Measurements from ENCODE around the gene AREG. TPM values are rescaled to one million over a fixed set of nuclear protein-coding genes. Genes with fewer than 3 reads are reported as not detected.

The AREG gene
- total and polyA plus RNA-seq, 2 of the 13 experiments (the other 11 are each of a cell fraction or from before 2014, with no cell fraction given), result 6.2 to 7.1 TPM

DNA sequence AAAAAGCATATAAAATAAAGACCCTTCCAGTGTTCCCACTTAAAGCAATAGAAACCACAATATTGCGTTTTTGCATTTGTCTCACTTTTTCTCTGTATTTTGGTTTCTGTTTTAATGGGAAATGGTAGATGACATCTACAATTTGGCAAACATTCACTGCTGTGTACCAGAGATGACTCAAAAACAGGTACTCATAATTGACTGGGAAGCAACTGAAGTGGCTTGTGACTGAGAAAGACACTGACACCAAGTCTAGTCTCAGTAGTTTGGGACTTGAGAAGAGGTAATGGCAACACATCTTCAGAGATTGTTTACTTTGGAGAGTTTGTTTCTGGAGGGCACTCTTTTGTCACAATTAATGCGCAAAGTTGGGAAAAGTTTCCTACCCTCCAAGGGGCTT lies 42.0 kb downstream of the AREG start:
- H3K4me3 ChIP-seq (replicated peaks in 1 of 3; ENCODE audit: insufficient read depth in 1 of 3, low read depth in 2 of 3, low read length in 3 of 3), result no peak overlapping the region
- no peaks in the 10 kb centered on the region for H3K36me3 ChIP-seq (replicated peaks in 1 of 2; ENCODE audit: control insufficient read depth in 1 of 2, insufficient read depth in 2 of 2, low read length in 2 of 2)
- in situ Hi-C loops (cut with HindIII; ENCODE audit: extremely low pct_ligation_motif_present, low pct_unique_long_range_greater_than_20kb) (no loop called here), intact Hi-C loops (cut with micrococcal nuclease; ENCODE audit: unreplicated experiment) (no loop called here)
- H3K4me2 ChIP-seq (ENCODE audit: low read depth, low read length), result no peak overlapping the region
- H3K9ac ChIP-seq (ENCODE audit: insufficient read depth, low read depth, low read length), result no peak overlapping the region
- ATAC-seq (no peak), FAIRE-seq (no peak), DNase-seq (ENCODE audit: low spot score) (no peak)
- 81% methylated on average over 2 of the region's 2 CpGs for WGBS (ENCODE audit: low lambda C conversion rate)
- no peak for TF ChIP-seq ZNF816 (CRISPR knock-in tag; IDR thresholded peaks at IDR 0.05; ENCODE audit: borderline replicate concordance)
- TF ChIP-seq, protein P1, sequence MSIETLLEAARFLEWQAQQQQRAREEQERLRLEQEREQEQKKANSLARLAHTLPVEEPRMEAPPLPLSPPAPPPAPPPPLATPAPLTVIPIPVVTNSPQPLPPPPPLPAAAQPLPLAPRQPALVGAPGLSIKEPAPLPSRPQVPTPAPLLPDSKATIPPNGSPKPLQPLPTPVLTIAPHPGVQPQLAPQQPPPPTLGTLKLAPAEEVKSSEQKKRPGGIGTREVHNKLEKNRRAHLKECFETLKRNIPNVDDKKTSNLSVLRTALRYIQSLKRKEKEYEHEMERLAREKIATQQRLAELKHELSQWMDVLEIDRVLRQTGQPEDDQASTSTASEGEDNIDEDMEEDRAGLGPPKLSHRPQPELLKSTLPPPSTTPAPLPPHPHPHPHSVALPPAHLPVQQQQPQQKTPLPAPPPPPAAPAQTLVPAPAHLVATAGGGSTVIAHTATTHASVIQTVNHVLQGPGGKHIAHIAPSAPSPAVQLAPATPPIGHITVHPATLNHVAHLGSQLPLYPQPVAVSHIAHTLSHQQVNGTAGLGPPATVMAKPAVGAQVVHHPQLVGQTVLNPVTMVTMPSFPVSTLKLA (IDR thresholded peaks at IDR 0.05), result no peak
- ChIA-PET POLR2A (no interaction called here), CTCF (ENCODE audit: low intra/inter-chr PET ratio, low total read pairs) (no interaction called here)
- H3K9me3 ChIP-seq (ENCODE audit: low read length), result no peaks in the 10 kb centered on the region
- H3K27me3 ChIP-seq (ENCODE audit: control insufficient read depth in 1 of 2, insufficient read depth in 2 of 2, low read length in 2 of 2), result no peaks in the 10 kb centered on the region; a peak in 1 of 5 replicates
- H3K79me2 ChIP-seq (ENCODE audit: insufficient read depth, low read length), result no peaks in the 10 kb centered on the region
- BruUV-seq (replicated peaks), result no TSS peak
- H3K27ac ChIP-seq (ENCODE audit: extremely low read length, insufficient read depth, low read length), result no peak overlapping the region
- no peaks in the 10 kb centered on the region for H4K20me1 ChIP-seq (ENCODE audit: insufficient read depth, low read length)
- H3K4me1 ChIP-seq (ENCODE audit: insufficient read depth, low read length), result no peaks in the 10 kb centered on the region
- H2AFZ ChIP-seq (ENCODE audit: low read length), result no peak overlapping the region

DNA sequence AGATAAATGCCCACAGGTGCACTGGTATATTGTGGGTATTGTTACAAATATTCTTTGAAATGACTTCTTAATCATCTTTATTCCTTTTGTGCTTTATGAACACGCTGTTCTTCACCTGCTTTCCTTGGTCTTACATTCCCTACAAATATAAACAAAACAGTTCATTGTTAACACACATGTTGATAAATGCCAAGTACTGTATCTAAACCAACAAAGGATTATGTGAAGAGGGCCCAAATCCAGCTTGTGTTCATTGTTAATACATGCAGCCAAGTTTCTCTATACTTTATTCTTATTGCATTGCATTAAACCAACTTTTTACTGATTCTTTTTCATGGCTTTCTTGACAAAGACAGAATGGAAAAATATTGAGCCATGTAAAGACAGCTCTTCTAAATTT lies 42.8 kb downstream of the AREG start:
- H3K27ac ChIP-seq (ENCODE audit: extremely low read length, insufficient read depth, low read length), result no peak overlapping the region
- DNase-seq (ENCODE audit: low spot score), result no peak
- ATAC-seq, result no peak
- intact Hi-C loops (cut with micrococcal nuclease; ENCODE audit: unreplicated experiment), result no loop called here
- H4K20me1 ChIP-seq (ENCODE audit: insufficient read depth, low read length), result no peaks in the 10 kb centered on the region
- H2AFZ ChIP-seq (ENCODE audit: low read length), result no peak overlapping the region
- H3K27me3 ChIP-seq (ENCODE audit: control insufficient read depth in 1 of 2, insufficient read depth in 2 of 2, low read length in 2 of 2), result no peaks in the 10 kb centered on the region; a peak in 1 of 5 replicates
- CTCF ChIA-PET (ENCODE audit: low intra/inter-chr PET ratio, low total read pairs), result no interaction called here
- no peak overlapping the region for H3K9ac ChIP-seq (ENCODE audit: insufficient read depth, low read depth, low read length)
- no peaks in the 10 kb centered on the region for H3K36me3 ChIP-seq (replicated peaks in 1 of 2; ENCODE audit: control insufficient read depth in 1 of 2, insufficient read depth in 2 of 2, low read length in 2 of 2)
- H3K4me3 ChIP-seq (replicated peaks in 1 of 3; ENCODE audit: insufficient read depth in 1 of 3, low read depth in 2 of 3, low read length in 3 of 3), result no peak overlapping the region
- no peaks in the 10 kb centered on the region for H3K4me1 ChIP-seq (ENCODE audit: insufficient read depth, low read length)
- POLR2A ChIA-PET, result no interaction called here
- in situ Hi-C loops (cut with HindIII; ENCODE audit: extremely low pct_ligation_motif_present, low pct_unique_long_range_greater_than_20kb), result no loop called here
- no TSS peak for BruUV-seq (replicated peaks)
- WGBS (ENCODE audit: low lambda C conversion rate), result 64% methylated on average over 1 of the region's 1 CpG
- FAIRE-seq, result no peak
- no peaks in the 10 kb centered on the region for H3K79me2 ChIP-seq (ENCODE audit: insufficient read depth, low read length)
- H3K4me2 ChIP-seq (ENCODE audit: low read depth, low read length), result no peak overlapping the region
- H3K9me3 ChIP-seq (ENCODE audit: low read length), result no peaks in the 10 kb centered on the region
- TF ChIP-seq, protein P2, sequence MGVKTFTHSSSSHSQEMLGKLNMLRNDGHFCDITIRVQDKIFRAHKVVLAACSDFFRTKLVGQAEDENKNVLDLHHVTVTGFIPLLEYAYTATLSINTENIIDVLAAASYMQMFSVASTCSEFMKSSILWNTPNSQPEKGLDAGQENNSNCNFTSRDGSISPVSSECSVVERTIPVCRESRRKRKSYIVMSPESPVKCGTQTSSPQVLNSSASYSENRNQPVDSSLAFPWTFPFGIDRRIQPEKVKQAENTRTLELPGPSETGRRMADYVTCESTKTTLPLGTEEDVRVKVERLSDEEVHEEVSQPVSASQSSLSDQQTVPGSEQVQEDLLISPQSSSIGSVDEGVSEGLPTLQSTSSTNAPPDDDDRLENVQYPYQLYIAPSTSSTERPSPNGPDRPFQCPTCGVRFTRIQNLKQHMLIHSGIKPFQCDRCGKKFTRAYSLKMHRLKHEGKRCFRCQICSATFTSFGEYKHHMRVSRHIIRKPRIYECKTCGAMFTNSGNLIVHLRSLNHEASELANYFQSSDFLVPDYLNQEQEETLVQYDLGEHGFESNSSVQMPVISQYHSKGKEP (CRISPR knock-in tag; IDR thresholded peaks at IDR 0.05), result no peak
- TF ChIP-seq TOE1 (CRISPR knock-in tag; IDR thresholded peaks at IDR 0.05), result no peak
- TF ChIP-seq RBFOX2 (IDR thresholded peaks at IDR 0.05; ENCODE audit: low read depth, low read length), result no peak
- no peak for TF ChIP-seq SNAI1 (CRISPR knock-in tag; IDR thresholded peaks at IDR 0.05; ENCODE audit: borderline replicate concordance)
- TF ChIP-seq ZNF644 (CRISPR knock-in tag; IDR thresholded peaks at IDR 0.05; ENCODE audit: low read depth), result no peak
- TF ChIP-seq, protein P3, sequence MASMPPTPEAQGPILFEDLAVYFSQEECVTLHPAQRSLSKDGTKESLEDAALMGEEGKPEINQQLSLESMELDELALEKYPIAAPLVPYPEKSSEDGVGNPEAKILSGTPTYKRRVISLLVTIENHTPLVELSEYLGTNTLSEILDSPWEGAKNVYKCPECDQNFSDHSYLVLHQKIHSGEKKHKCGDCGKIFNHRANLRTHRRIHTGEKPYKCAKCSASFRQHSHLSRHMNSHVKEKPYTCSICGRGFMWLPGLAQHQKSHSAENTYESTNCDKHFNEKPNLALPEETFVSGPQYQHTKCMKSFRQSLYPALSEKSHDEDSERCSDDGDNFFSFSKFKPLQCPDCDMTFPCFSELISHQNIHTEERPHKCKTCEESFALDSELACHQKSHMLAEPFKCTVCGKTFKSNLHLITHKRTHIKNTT (CRISPR knock-in tag; IDR thresholded peaks at IDR 0.05), result no peak
- no peak for TF ChIP-seq KDM1A (CRISPR knock-in tag; IDR thresholded peaks at IDR 0.05)
- TF ChIP-seq, protein P4, sequence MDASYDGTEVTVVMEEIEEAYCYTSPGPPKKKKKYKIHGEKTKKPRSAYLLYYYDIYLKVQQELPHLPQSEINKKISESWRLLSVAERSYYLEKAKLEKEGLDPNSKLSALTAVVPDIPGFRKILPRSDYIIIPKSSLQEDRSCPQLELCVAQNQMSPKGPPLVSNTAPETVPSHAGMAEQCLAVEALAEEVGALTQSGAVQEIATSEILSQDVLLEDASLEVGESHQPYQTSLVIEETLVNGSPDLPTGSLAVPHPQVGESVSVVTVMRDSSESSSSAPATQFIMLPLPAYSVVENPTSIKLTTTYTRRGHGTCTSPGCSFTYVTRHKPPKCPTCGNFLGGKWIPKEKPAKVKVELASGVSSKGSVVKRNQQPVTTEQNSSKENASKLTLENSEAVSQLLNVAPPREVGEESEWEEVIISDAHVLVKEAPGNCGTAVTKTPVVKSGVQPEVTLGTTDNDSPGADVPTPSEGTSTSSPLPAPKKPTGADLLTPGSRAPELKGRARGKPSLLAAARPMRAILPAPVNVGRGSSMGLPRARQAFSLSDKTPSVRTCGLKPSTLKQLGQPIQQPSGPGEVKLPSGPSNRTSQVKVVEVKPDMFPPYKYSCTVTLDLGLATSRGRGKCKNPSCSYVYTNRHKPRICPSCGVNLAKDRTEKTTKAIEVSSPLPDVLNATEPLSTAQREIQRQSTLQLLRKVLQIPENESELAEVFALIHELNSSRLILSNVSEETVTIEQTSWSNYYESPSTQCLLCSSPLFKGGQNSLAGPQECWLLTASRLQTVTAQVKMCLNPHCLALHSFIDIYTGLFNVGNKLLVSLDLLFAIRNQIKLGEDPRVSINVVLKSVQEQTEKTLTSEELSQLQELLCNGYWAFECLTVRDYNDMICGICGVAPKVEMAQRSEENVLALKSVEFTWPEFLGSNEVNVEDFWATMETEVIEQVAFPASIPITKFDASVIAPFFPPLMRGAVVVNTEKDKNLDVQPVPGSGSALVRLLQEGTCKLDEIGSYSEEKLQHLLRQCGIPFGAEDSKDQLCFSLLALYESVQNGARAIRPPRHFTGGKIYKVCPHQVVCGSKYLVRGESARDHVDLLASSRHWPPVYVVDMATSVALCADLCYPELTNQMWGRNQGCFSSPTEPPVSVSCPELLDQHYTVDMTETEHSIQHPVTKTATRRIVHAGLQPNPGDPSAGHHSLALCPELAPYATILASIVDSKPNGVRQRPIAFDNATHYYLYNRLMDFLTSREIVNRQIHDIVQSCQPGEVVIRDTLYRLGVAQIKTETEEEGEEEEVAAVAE (CRISPR knock-in tag; IDR thresholded peaks at IDR 0.05; ENCODE audit: borderline replicate concordance), result no peak

Measured in HepG2 (cell line).